HG03095 (cell line): ENCODE data around the gene FBXW7.

Source experiments
- ATAC-seq: cut with Tn5 transposase; IDR thresholded peaks from one replicate; pipeline ENCODE4 v1.9.1; 2021; ENCODE audit warnings: moderate library complexity; ENCODE audit not compliant: unreplicated experiment

Gene FBXW7

DNA sequence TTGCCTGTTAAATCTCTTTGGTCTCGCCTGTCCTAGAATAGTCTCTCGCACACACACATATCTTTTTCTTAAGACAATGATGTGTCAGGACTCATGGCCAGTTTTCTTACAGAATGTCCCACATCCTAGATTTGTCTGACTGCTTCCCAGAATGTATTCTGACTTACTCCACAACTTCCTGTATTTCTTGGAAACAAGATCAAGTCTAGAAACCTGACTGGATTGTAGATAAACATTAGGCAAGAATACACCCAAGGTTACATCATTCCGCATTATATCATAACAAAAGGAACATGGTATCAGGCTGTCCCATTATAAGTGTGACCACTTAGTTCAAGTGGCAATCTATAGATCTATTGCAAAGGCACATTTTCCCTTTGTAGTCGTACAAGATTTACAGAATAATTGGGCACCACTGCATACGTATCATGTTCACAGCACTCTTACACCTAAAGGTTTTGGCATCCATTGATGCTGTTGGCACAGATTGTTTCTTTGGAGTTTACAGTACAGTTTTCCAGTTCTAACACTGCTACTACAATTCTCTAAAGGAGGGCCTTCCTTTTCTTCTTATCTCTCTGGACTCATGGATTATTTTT lies 56.4 kb downstream of the FBXW7 start:
- ATAC-seq: no peak

DNA sequence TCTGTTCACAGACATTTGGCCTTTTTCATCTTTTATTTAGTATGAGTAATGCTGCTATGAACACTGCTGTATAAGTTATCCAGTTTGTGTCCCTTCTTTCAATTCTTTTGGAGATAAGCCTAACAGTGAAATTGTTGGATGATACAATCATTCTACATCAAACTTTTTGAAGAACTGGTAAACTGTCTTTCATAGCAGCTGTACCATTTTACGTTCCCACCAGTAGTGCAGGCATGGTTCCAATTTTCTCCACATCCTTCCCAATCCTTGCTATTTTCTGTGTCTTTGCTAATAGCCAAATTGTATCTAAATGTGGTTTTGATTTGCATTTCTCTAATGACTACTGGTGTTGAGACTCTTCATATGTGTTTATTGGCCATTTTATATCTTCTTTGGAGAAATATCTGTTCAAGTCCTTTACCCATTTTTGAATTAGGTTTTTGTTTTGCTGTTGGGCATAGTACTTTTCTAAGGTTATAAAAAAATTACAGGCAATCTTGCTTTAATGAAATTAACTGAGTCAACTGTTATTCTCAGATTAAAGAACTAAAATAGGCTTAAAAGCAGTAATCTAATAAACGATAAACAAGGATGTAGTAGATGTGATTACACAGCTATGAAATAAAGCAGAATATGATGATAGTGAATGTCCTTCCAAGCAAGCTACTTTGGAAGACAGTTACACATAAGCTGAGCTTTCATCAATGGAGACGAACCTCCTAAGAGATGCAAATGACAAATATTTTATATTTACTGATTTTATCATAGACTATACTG lies 57.2 kb downstream of the FBXW7 start:
- ATAC-seq: no peak

DNA sequence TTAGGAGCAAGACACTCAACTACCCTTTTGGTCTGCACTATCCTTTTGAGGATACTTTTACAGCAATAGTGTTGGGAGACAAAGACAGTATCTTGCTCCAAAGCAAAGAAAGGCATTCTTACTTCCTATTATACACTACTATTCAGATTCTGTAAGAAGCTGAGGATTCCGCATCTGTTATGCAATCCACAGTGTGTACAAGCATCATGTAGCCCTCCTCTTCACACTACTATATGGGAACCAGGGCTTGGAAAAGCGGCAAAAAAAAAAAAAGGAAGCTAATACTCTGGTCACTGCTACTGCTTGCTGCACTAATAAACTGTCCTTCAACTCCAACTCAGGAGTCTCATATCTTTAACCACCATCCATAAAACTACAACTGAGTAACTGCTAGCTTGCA lies 59.1 kb downstream of the FBXW7 start:
- no peak for ATAC-seq

DNA sequence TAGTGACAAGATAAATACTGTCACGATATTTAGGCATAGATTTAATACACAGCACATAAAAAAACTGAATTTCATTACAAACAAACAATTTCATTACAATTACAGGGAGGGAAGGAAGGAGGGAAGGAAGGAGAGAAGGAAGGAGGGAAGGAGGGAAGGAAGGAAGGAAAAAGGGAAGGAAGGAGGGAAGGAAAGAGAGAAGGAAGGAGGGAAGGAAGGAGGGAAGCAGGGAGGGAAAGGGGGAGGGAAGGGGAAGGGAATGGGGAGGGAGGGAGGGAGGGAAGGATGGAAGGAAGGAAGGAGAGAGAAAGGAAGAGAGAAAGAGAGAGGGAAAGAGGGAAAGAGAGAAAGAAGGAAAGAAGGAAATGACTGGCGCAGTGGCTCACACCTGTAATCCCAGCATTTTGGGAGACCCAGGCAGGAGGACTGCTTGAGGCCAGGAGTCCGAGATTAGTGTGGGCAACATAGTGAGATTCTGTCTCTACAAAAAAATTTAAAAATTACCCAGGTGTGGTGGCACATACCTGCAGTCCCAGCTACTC lies 64.6 kb downstream of the FBXW7 start:
- no peak for ATAC-seq

DNA sequence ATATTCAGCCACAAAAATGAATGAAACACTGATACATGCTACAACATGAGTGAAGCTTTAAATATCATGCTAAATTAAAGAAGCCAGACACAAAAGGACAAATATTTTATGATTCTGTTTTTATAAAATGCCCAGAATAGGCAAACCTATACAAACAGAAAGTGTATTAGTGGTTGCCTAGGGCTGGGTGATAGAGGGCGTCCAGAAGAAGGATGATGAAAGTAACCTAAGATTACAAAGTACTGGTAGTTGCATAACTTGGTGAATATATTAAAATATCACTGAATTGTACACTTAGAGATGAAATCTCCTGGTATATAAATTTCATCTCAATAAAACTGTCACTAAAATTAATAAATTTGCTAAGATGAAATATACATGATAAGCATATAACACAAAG lies 67.5 kb downstream of the FBXW7 start:
- ATAC-seq: no peak

DNA sequence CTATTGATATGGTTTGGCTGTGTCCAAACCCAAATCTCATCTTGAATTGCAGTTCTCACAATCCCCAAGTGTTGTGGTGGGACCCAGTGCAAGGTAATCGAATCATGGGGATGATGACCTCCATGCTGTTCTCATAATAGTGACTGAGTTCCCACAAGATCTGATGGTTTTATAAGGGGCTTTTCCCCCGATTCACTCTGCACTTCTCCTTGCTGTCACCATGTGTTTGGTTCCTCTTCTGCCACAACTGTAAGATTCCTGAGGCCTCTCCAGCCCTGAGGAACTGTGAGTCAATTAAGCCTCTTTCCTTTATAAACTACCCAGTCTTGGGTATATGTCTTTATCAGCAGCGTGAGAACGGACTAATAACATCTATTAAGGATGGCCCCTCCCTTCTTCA lies 68.8 kb downstream of the FBXW7 start:
- ATAC-seq: no peak

DNA sequence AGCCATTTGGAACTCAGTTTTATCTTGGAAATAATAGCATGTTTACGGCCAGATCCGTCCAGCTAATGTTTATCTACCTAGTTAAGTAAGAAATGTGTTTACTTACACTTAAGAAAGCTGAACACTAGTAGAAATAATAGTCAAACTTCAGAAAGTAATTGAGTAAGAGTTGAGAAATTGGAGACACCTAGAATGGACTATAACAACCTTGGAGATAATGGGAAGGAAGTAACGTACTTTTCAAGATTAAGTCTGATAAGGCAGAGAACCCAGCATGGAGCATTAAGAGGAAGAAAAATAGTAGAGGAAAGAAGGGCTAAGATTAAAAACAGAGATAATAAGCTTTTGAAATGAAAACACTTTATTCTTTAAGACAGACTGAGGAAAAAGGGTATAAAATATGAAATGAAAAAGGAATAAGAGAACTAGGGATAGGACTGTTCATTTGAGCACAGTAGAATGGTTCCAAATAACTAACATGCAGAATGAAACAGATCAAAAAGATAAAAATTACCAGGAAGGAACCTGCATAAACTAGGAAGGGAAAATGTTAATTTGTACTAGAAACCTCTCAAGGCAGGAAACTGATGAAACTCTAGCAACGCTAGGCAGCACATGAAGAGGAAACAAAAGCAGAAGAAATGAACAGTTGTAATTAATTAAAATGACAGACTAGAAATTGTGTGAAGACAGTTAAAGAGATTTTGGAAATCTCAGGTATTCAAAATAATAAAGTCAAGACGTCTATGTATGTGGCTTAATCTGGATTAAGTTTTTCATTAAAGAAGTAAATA lies 71.7 kb downstream of the FBXW7 start:
- no peak for ATAC-seq

DNA sequence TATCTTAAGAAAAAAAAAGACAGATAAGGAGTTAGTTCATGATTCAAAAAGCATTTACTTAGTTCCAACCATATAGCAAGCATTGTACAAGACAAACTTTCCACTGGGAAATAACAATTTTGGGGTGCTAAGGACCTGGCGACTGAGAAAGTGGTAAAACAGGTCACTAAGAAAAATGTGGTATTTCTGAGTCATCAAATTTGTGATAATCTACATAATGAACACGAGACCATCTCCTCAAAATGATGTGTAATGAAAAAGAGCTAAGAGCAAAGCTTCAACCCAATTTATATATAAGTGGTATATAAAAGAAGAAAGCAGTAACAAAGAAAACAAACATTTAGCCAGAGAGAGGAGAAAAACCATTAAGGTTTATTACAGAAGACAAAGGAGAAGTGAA lies 72.3 kb downstream of the FBXW7 start:
- ATAC-seq: no peak

DNA sequence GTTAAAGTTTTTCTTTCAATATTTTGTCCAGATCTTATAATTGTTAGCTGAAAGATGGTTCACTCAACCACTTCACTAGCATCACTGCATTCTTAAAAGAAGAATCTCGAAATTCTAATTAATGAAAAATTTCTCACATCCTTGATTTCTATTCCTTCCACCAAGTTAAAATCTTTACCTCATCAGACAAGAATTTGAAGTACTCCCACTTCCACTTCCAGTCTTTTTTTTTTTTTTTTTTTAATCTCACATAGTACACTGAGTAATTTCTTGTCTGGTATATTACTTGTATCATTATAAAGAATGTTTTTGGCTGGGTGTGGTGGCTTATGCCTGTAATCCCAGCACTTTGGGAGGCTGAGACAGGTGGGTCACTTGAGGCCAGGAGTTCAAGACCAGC lies 73.2 kb downstream of the FBXW7 start:
- no peak for ATAC-seq

DNA sequence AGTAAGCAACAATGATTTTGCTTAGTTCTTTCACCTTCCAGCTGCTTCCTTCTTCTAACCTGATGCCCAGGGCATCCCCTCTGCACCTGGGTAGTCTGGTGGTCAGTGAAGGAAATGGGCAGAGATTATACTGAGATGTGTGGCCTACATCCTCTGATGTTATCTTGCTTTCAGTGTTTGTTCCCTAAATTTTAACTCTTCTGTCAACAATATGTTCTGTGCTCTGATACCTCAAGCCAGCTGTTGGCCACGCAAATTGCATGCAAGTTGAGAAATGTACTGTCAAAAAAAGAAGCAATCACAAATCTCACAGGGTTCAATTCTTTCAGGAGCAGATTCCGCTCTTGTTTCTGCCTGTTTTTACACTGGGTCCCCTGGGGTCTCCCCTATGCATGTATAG lies 73.8 kb downstream of the FBXW7 start:
- peak; percentile 70 for ATAC-seq

DNA sequence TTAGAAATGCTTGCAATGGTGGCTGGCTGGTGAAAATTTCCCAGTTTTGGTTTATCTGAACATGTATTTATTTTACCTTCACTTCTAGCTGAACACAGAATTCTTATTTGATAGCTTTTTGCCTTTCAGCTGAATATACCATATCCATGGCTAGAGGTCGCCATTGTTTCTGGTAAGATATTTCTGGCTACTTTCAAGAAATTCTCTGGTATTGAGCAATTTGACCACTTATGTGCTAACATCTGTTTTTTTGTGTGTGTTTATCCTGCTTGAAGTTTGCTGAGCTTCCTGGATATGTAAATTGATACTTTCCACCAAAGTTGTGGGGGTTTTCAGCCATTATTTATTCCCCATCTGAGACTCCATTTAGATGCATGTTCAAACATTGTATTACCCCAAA lies 75.4 kb downstream of the FBXW7 start:
- no peak for ATAC-seq

DNA sequence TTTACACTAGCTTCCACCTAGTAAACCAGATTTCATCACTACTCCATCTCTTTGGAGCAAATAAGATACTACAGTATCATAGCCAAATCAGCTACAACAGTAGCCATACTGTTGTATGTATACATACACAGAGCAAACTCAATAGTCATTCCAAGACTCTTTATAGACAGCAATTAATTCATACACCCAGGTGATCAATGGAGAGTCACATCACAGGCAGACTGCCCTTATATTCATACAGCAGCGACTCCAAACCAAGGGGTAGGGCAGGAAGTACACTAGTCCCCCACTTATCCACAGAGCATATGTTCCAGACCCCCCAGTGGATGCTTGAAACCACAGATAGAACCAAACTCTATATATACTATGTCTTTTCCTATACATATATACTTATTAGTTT lies 76.6 kb downstream of the FBXW7 start:
- no peak for ATAC-seq

DNA sequence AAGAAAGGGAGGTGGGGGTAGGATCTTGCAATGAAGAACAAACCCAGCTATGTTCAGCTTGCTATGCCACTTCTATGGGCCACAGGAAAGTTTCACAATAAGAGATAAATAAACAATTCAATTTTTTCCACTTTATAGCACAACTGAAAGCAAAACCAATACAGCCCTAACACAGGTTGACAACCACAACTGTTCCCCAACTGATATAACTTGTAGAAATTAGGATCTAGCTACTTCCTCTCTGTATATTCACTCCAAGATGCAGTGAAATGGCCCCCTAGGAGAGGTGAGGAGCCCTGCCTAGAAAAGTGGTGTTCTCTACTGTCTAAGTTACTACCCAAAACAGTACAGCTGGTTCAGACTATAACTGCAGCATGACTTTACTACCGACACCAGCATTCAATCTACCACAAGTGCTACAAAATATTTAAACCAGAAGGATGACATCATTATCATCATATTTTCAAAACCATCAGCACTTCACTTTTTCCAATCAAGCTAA lies 77.0 kb downstream of the FBXW7 start:
- ATAC-seq: no peak

DNA sequence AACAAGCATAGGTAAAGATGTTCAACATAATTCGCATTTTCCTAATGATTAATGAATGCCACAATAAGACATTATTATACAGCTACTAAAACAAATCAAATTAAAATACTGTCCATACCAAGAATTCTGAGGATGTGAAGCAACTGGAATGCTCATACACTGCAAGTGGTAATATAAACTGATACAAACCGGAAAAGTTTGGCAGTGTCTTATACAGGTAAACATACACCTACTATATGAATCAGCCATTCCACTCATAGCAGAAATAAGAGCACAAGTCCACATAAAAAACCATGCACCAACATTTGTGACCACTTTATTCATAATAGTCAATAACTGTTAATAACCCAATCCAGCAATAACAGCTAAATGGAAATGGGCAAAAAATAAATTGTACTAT lies 79.3 kb downstream of the FBXW7 start:
- ATAC-seq: no peak

DNA sequence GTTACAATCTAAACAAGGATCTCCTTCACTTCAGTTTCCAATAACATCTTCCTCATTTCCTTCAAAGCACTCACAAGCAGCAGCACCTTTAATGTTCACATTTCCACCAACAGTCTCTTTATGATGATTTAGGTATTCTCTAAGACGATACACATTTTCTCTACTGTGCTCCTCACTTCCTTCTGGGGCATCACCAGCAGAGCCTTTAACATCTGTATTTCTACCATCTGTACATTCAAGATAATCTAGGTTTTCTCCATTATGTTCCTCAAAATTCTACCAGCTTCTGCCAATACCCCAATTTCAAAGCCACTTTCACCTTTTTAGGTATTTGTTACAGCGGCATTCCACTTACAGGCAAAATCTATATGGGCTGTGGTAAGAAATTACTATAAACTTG lies 80.6 kb downstream of the FBXW7 start:
- no peak for ATAC-seq

DNA sequence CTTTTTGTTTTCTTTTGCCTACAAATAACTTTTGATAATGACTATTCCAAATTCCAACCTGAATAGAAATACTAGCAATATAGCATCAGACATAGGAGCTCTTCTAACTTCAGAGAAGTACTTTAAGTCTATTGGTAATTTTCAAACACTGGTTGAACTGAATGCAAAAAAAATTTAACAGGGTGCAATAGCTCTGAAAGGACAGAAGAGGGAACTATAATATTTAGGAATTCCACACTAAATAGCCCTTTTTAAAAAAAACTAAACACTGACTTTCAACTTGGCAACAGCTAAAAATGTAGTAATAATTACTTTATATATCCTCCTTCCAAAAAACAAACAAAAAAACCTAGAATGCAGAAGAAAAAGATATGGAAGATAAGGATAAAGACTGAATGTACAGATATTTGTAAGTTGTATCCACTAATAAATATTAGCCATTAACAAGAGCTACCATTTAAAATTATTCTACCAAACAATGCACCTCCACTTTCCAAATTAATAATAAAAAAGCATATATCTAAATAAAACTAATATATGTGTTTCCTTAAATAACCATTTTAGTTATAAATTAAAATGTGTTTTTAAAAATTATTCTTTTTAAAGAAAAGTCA lies 81.4 kb downstream of the FBXW7 start:
- no peak for ATAC-seq

DNA sequence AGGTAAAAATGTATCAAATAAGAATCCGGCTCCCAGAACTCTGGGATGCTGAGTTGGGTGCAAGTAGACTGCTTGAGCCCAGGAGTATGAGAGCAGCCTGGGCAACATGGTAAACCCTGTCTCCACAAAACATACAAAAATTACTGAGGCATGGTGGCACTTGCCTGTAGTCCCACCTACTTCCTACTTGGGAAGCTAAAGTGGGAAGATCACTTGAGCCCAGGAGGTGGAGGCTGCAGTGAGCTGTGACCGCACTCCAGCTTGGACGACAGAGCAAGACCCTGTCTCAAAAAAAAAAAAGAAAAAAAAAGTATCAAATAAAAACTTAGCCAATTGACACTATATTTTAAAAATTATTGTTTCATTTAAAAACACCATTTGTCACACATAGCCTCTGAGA lies 84.4 kb downstream of the FBXW7 start:
- no peak for ATAC-seq

DNA sequence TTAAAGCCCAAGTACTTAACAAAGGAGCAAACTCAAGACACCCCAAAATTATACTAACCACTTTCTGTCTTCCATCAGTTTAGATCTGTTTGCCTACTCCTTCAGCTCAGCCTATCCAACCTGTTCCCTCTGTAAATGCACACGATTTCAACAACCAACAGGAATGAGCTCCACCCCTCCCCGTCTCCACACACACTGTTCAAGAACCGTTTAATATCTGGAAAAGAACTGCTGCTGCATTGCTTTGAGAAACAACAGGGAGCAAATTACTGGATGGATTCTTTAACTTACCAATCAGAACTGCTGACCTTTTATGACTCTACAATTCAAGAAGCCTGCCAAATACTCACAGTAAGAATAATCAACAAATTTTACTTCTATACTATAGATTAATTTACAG lies 87.0 kb downstream of the FBXW7 start:
- ATAC-seq: no peak

DNA sequence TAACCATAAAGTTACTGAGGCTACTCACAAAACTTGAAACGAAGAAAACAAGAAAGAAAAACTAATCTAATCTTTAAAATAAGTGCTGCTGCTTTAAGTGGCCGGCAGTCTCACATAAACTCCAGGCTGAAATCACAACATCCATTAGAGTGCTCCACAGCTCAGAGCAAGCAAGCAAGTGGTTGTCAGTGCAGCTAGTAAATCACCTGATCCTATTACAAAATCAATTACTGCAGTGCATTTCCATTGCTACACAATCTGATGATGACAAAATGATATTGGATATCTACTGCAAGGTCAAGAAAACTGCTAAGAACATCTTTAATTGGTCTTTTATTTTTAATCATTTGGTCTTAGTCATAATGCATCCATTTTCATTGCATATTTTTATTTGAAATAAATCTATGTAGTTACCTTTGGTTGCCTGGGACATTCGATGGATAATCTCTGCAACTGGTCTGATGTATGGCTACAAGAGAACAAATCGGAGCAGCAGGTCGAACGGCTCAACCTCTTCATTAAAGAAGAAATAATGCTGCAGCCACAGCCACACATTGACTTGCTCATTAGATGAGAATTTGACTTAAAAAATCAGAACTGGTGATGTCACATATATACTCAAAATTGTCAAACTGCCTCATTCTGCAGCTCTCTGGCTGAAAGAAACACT lies 87.7 kb downstream of the FBXW7 start:
- no peak for ATAC-seq

DNA sequence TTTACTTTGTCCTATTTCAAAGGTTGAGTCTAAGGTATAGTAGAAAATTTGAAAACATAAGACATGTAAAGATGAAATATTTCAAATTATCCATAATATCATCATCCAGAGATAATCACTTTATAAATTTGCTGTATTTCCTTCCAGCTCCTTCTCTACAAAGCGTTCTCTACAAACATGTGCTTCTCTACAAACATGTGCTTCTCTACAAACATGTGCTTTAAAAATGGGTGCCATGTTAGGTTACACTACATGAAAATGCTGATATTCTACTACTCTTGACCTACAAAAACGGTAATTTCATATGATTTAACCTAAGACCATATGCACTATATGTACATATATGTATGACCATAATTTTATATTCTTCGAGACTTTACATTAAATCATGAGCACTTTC lies 92.0 kb downstream of the FBXW7 start:
- no peak for ATAC-seq

DNA sequence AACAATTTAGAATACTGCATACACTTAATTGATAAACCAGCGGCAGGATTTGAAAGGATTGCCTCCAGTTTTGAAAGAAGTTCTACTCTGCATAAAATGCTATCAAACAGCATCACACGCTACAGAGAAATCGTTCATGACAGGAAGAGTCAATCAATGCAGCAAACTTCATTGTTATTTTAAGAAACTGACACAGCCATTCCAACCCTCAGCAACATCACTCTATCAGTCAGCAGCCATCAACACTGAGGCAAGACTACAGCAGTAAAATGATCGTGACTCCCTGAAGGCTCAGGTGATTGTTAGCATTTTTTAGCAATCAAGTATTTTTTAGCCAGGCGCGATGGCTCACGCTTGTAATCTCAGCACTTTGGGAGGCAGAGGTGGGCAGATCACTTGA lies 98.3 kb downstream of the FBXW7 start:
- no peak for ATAC-seq
